ENCODE data around the gene CIC.

The CIC gene

GRCh38 chr19:42278452-42279154 is 9.6 kb downstream of the CIC start:
- DNase-seq: no peak

- DNase-seq: peak; percentile 41
These were observed 10.3 kb downstream of the CIC start for GRCh38 chr19:42279155-42279901.

GRCh38 chr19:42279902-42280814 is 11.1 kb downstream of the CIC start:
- DNase-seq: peak; percentile 97

- DNase-seq: no peak
These were observed 11.7 kb downstream of the CIC start for GRCh38 chr19:42280815-42281145.

- DNase-seq: peak; percentile 72
These were observed 12.2 kb downstream of the CIC start for GRCh38 chr19:42281146-42281826.

GRCh38 chr19:42281827-42282762 is 13.0 kb downstream of the CIC start:
- peak; percentile 79 for DNase-seq

- DNase-seq: no peak
These were observed 13.8 kb downstream of the CIC start for GRCh38 chr19:42282819-42283187.

GRCh38 chr19:42283188-42284065 is 14.4 kb downstream of the CIC start:
- peak; percentile 98 for DNase-seq

GRCh38 chr19:42284066-42284501 is 15.0 kb downstream of the CIC start:
- peak; percentile 92 for DNase-seq

- peak; percentile 46 for DNase-seq
These were observed 15.7 kb downstream of the CIC start for GRCh38 chr19:42284591-42285341.

- DNase-seq: peak; percentile 41
These were observed 16.5 kb downstream of the CIC start for GRCh38 chr19:42285541-42285941.

GRCh38 chr19:42285988-42286348 is 16.9 kb downstream of the CIC start:
- DNase-seq: peak; percentile 38

- DNase-seq: peak; percentile 84
These were observed 17.4 kb downstream of the CIC start for GRCh38 chr19:42286349-42287016.

- DNase-seq: no peak
These were observed 18.2 kb downstream of the CIC start for GRCh38 chr19:42287017-42287826.

GRCh38 chr19:42287827-42288107 is 18.7 kb downstream of the CIC start:
- no peak for DNase-seq

- DNase-seq: peak; percentile 77
These were observed 19.3 kb downstream of the CIC start for GRCh38 chr19:42288387-42288786.

- no peak for DNase-seq
These were observed 20.0 kb downstream of the CIC start for GRCh38 chr19:42288881-42289555.

- no peak for DNase-seq
These were observed 20.5 kb downstream of the CIC start for GRCh38 chr19:42289556-42290041.
